Stimulated activated CD4-positive, alpha-beta T cell treated with anti-CD3 and anti-CD28 coated beads, Interleukin-1b, Interleukin-23, amount 100 ng/mL, for 1 hour (primary cell): ENCODE results near the gene IFNA10.
"Not testable (repeated sequence)": the region's sequence is repeated elsewhere in the genome, so short reads cannot be mapped to it uniquely, and the experiment has no call there.

ENCODE experiments used
- DNase-seq, 2 donors: peaks; one replicate each; pipeline ENCODE4 v3.0.0-alpha.2; 2020; ENCODE audit warnings: low read depth in 2 of 2

Gene IFNA10

GRCh38 chr9:21194867-21195776 is 11.8 kb downstream of the IFNA10 start:
- DNase-seq = not testable (repeated sequence)

DNA sequence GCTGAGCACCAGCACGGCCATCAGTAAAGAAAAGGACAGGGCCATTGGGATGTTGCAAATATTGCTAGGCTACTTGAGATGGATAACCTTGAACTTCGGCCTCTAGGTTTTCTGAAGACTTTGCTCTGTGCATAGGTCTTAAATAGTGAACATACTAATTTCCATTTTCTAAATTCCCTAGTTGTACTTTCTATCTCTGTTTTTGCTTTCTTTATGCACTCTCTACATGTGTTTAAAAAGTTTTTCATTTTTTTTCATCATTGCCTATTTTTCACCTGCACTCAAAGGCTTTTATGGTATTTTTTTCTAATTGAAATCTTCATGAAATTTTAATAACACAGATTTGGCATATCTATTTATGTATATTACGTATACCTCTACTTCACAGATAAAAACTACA is 19.5 kb downstream of the IFNA10 start, which contains the start of gene IFNA4:
Gene IFNA4 (minus strand): TSS at position 101 of the 400 bp plus-strand sequence. CDS start 56 bp downstream, at position 45.
- DNase-seq = not testable (repeated sequence)

GRCh38 chr9:21182810-21183736 is 23.9 kb downstream of the IFNA10 start:
- DNase-seq = not testable (repeated sequence)

DNA sequence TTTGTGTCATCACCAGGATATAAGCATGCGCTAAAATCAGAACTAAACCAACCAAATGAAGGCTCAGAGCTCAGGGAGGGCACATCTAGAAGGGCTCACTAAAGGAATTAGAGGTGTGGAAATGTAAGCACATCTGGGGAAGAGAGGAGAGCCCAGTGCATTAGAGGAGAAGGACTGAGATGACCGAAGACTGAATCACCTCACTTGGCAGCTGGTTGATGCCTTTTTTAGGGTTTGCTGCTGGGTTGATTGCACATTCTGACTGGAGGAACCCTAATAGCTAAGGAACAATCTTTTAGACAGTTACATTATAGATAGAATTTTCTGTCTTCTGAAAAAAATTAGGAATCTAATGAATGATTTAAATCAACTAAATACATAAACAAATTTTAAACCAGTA is 32.3 kb downstream of the IFNA10 start:
- DNase-seq = no peak

GRCh38 chr9:21172156-21172555 is 34.8 kb downstream of the IFNA10 start:
- DNase-seq = no peak

GRCh38 chr9:21171351-21171750 is 35.6 kb downstream of the IFNA10 start:
- no peak for DNase-seq

DNA sequence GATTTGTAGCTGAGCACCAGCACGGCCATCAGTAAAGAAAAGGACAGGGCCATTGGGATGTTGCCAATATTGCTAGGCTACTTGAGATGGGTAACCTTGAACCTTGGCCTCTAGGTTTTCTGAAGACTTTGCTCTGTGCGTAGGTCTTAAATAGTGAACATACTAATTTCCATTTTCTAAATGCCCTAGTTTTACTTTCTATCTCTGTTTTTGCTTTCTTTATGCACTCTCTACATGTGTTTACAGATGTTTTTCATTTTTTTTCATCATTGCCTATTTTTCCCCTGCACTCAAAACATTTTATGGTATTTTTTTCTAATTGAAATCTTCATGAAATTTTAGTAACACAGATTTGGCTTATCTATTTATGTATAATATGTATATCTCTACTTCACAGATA is 40.4 kb downstream of the IFNA10 start, which contains the start of gene IFNA21:
Gene IFNA21 (minus strand): TSS at position 101 of the 400 bp plus-strand sequence. CDS start 48 bp downstream, at position 53.
- DNase-seq = not testable (repeated sequence)

GRCh38 chr9:21165516-21165915 is 41.4 kb downstream of the IFNA10 start:
- DNase-seq = no peak

GRCh38 chr9:21160178-21160577 is 46.8 kb downstream of the IFNA10 start:
- no peak for DNase-seq
